ENCODE results near the gene ALK.
"Not testable (repeated sequence)": the region's sequence is repeated elsewhere in the genome, so short reads cannot be mapped to it uniquely, and the experiment has no call there.

ALK gene

GRCh38 chr2:29262681-29263260, 658.6 kb downstream of the ALK start:
- DNase-seq (ENCODE audit: low read depth in 2 of 3, low spot score in 2 of 3) = no peak

- DNase-seq (ENCODE audit: low read depth in 2 of 3, low spot score in 2 of 3) = no peak
Observed at GRCh38 chr2:29261003-29261402, 660.4 kb downstream of the ALK start.

- DNase-seq (ENCODE audit: low read depth in 2 of 3, low spot score in 2 of 3) = no peak
Observed at GRCh38 chr2:29260142-29260772, 661.1 kb downstream of the ALK start.

- DNase-seq (ENCODE audit: low read depth in 2 of 3, low spot score in 2 of 3) = no peak
Observed at GRCh38 chr2:29259221-29259620, 662.2 kb downstream of the ALK start.

- DNase-seq (ENCODE audit: low read depth in 2 of 3, low spot score in 2 of 3) = no peak
Observed at GRCh38 chr2:29255004-29255403, 666.4 kb downstream of the ALK start.

GRCh38 chr2:29253495-29254275, 667.7 kb downstream of the ALK start:
- not testable (repeated sequence) for DNase-seq (ENCODE audit: low read depth in 2 of 3, low spot score in 2 of 3)

GRCh38 chr2:29253026-29253425, 668.4 kb downstream of the ALK start:
- DNase-seq (ENCODE audit: low read depth in 2 of 3, low spot score in 2 of 3) = no peak

GRCh38 chr2:29251406-29251805, 670.0 kb downstream of the ALK start:
- no peak for DNase-seq (ENCODE audit: low read depth in 2 of 3, low spot score in 2 of 3)

- no peak for DNase-seq (ENCODE audit: low read depth in 2 of 3, low spot score in 2 of 3)
Observed at GRCh38 chr2:29250977-29251376, 670.4 kb downstream of the ALK start.

GRCh38 chr2:29249666-29250253, 671.6 kb downstream of the ALK start:
- DNase-seq (ENCODE audit: low read depth in 2 of 3, low spot score in 2 of 3) = no peak

GRCh38 chr2:29247336-29247914, 674.0 kb downstream of the ALK start:
- no peak for DNase-seq (ENCODE audit: low read depth in 2 of 3, low spot score in 2 of 3)

GRCh38 chr2:29246383-29247300, 674.7 kb downstream of the ALK start:
- DNase-seq (ENCODE audit: low read depth in 2 of 3, low spot score in 2 of 3) = no peak

- DNase-seq (ENCODE audit: low read depth in 2 of 3, low spot score in 2 of 3) = no peak
Observed at GRCh38 chr2:29245742-29246382, 675.5 kb downstream of the ALK start.

- DNase-seq (ENCODE audit: low read depth in 2 of 3, low spot score in 2 of 3) = not testable (repeated sequence)
Observed at GRCh38 chr2:29245035-29245741, 676.2 kb downstream of the ALK start.

- DNase-seq (ENCODE audit: low read depth in 2 of 3, low spot score in 2 of 3) = no peak
Observed at GRCh38 chr2:29242621-29243375, 678.6 kb downstream of the ALK start.

- DNase-seq (ENCODE audit: low read depth in 2 of 3, low spot score in 2 of 3) = no peak
Observed at GRCh38 chr2:29241955-29242565, 679.3 kb downstream of the ALK start.

- no peak for DNase-seq (ENCODE audit: low read depth in 2 of 3, low spot score in 2 of 3)
Observed at GRCh38 chr2:29241341-29241740, 680.0 kb downstream of the ALK start.

- DNase-seq (ENCODE audit: low read depth in 2 of 3, low spot score in 2 of 3) = no peak
Observed at GRCh38 chr2:29240601-29241000, 680.8 kb downstream of the ALK start.

Data from activated CD8-positive, alpha-beta memory T cell treated with anti-CD3 and anti-CD28 coated beads for 48 hours (primary cell).